ENCODE measurements around the gene NLRP12. TPM values are rescaled to one million over a fixed set of nuclear protein-coding genes. Genes with fewer than 3 reads are reported as not detected.

The NLRP12 gene
- total RNA-seq, 4 donors from 2014 or later = 0.11 to 0.59 (median 0.27) TPM; not detected in 1

DNA sequence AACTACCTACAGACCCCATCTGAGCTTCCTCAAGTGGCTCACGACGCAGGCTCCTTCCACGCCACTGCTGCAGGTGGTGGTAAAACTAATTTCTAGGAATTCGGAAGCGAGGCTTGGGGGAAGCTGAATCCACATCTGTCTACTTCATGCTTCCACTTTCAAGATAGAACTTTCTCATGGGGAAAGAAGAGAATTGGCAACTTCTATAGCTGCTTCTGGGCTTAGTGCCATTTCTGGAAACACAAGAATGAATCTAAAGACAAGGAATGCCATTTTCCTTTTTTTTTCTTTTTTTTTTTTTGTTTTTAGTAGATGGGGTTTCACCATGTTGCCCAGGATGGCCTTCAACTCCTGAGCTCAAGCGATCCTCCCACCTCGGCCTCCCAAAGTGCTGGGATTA is 2.8 kb upstream of the NLRP12 start:
- Histone ChIP-seq H3K4me3 (replicated peaks in 1 of 3) (no peak overlapping the region), H3K27ac (no peak overlapping the region), H3K4me1 (no peaks in the 10 kb centered on the region), H3K27me3 (no peaks in the 10 kb centered on the region), H3K9me3 (no peaks in the 10 kb centered on the region), H3K36me3 (no peaks in the 10 kb centered on the region)
- intact Hi-C loops (cut with DNase I) = no loop called here
- TF ChIP-seq, protein P1, sequence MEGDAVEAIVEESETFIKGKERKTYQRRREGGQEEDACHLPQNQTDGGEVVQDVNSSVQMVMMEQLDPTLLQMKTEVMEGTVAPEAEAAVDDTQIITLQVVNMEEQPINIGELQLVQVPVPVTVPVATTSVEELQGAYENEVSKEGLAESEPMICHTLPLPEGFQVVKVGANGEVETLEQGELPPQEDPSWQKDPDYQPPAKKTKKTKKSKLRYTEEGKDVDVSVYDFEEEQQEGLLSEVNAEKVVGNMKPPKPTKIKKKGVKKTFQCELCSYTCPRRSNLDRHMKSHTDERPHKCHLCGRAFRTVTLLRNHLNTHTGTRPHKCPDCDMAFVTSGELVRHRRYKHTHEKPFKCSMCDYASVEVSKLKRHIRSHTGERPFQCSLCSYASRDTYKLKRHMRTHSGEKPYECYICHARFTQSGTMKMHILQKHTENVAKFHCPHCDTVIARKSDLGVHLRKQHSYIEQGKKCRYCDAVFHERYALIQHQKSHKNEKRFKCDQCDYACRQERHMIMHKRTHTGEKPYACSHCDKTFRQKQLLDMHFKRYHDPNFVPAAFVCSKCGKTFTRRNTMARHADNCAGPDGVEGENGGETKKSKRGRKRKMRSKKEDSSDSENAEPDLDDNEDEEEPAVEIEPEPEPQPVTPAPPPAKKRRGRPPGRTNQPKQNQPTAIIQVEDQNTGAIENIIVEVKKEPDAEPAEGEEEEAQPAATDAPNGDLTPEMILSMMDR (IDR thresholded peaks at IDR 0.05) = no peak
- TF ChIP-seq POLR2A (IDR thresholded peaks at IDR 0.05) = no peak
- no peak for DNase-seq
- WGBS, 2 donors = 64 to 85% methylated on average over 7 of the region's 7 CpGs

DNA sequence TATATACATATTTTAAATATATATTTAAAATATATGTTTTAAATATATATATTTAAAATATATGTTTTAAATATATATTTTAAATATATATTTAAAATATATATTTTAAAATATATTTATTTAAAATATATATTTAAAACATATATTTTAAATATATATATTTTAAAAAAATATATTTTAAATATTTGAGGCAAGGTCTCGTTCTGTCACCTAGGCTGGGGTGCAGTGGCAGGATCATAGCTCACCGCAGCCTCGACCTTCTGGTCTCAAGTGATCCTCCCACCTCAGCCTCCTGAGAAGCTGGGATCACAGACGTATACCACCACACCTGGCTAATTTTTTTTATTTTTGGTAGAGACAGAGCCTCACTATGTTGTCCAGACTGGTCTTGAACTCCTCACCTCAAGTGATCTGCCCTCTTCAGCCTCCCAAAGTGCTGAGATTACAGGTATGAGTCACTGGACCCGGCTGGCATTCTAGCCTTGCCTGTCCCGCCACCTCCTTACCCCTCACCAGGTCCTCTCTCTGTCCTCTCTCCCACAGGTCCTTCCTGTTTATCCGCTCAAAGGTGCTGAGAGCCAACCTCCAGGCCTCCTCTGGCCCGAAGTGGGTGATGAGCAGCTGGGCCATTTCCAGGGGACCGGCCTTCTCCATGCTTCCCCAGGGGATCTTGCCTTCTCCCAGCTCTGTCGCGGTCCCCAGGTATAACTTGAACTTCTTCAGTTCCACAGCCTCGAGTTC is 564 bp downstream of the NLRP12 start:
- intact Hi-C loops (cut with DNase I) = no loop called here
- no peaks in the 10 kb centered on the region for H3K4me1 ChIP-seq
- H3K27ac ChIP-seq = no peak overlapping the region
- H3K4me3 ChIP-seq (replicated peaks in 1 of 3) = no peak overlapping the region
- no peaks in the 10 kb centered on the region for H3K27me3 ChIP-seq
- DNase-seq = no peak
- H3K9me3 ChIP-seq = no peaks in the 10 kb centered on the region
- H3K36me3 ChIP-seq = no peaks in the 10 kb centered on the region
- TF ChIP-seq POLR2A (IDR thresholded peaks at IDR 0.05) = no peak
- TF ChIP-seq, protein P1 (IDR thresholded peaks at IDR 0.05) = no peak
- 81 to 86% methylated on average over 12 of the region's 12 CpGs for WGBS, 2 donors

DNA sequence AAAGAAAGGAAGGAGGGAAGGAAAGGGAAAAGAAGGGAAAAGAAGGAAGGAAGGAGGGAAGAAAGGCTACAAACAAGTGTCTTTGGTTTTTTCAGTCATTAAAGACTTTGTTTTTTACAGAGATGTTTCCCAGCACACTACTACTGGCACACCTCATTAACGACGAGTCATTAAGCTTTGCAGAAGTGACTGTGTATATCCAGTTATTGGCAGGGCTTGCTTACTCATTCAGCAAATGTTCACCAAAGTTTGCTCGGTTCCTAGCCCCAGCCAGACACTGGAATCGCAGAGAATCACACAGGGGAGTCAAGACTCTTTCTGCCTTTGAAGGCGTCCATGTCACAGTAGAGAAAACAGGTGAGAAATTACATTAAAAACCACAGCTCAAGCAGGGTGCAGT is 4.3 kb downstream of the NLRP12 start:
- Histone ChIP-seq H3K9me3 (no peaks in the 10 kb centered on the region), H3K4me3 (replicated peaks in 1 of 3) (no peak overlapping the region), H3K27ac (no peak overlapping the region), H3K4me1 (no peaks in the 10 kb centered on the region), H3K27me3 (no peaks in the 10 kb centered on the region), H3K36me3 (no peaks in the 10 kb centered on the region)
- no peak for DNase-seq
- WGBS, 2 donors = 70 to 79% methylated on average over 5 of the region's 5 CpGs
- intact Hi-C loops (cut with DNase I) = no loop called here
- TF ChIP-seq, protein P1 (IDR thresholded peaks at IDR 0.05) = no peak
- no peak for TF ChIP-seq POLR2A (IDR thresholded peaks at IDR 0.05)

DNA sequence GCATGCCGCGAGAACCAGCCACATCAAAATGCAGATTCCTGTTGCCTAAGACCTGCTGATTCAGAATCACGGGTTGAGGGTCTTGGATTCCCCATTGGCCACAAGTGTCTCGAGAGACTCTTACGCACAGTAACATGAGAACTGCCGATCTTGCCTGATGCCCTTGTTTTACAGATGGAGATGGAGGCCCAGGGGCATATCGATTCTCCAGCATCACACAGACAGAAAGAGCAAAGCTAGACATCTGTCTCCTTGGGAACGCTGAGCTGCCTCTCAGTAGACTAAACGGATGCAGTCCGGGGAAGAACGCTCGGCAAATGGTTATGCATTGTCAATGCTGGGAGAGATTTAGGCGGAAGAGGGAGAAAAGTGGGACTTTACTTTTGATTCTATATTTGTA is 5.4 kb downstream of the NLRP12 start:
- no peak for DNase-seq
- H3K4me3 ChIP-seq (replicated peaks in 1 of 3) = no peak overlapping the region
- H3K36me3 ChIP-seq = no peaks in the 10 kb centered on the region
- intact Hi-C loops (cut with DNase I) = no loop called here
- no peaks in the 10 kb centered on the region for H3K9me3 ChIP-seq
- H3K27ac ChIP-seq = no peak overlapping the region
- H3K27me3 ChIP-seq = no peaks in the 10 kb centered on the region
- no peak for TF ChIP-seq POLR2A (IDR thresholded peaks at IDR 0.05)
- TF ChIP-seq, protein P1 (IDR thresholded peaks at IDR 0.05) = no peak
- H3K4me1 ChIP-seq = no peaks in the 10 kb centered on the region
- WGBS, 2 donors = 81 to 88% methylated on average over 13 of the region's 13 CpGs

DNA sequence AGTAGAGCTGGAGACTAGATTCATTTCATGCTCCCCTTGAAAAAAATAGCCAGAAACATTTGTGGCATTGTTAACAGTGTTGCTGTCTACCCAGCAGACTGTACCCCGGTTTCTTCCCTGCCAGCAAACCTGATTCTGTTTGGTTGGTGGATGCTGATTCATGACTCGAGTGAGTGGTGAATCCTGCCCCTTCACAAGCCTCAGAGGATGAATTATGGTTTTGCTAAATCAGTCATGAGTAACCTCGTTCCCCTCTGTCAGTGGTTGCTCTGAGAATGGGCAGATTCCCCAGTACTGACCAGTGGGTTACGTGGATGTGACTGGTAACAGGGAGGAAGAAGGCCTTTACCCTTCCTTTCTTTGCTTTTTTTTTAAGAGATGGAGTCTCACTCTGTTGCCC is 10.1 kb downstream of the NLRP12 start:
- H3K4me1 ChIP-seq = no peaks in the 10 kb centered on the region
- no peak for TF ChIP-seq POLR2A (IDR thresholded peaks at IDR 0.05)
- TF ChIP-seq, protein P1 (IDR thresholded peaks at IDR 0.05) = no peak
- no peaks in the 10 kb centered on the region for H3K36me3 ChIP-seq
- WGBS, 2 donors = 76 to 79% methylated on average over 4 of the region's 4 CpGs
- no peaks in the 10 kb centered on the region for H3K9me3 ChIP-seq
- no peak overlapping the region for H3K4me3 ChIP-seq (replicated peaks in 1 of 3)
- no peak for DNase-seq
- no peak overlapping the region for H3K27ac ChIP-seq
- H3K27me3 ChIP-seq = no peaks in the 10 kb centered on the region
- intact Hi-C loops (cut with DNase I) = no loop called here
